DND-41 (cell line): ENCODE results near the gene PPP1R14D.

Source experiments
- ATAC-seq: fragments of 200-7000 bp; cut with Tn5 transposase; 3 replicates; pipeline ENCODE4 v1.9.1; 2021; ENCODE audit warnings: low read depth; ENCODE audit not compliant: insufficient read depth
- DNase-seq: peaks from one replicate; pipeline ENCODE4 v3.0.0-alpha.2; 2020
- H2AFZ ChIP-seq: 2 replicates; pipeline ENCODE4 v1.6.0; 2012; ENCODE audit warnings: low read depth, low read length
- H3K27ac ChIP-seq: 2 replicates; pipeline ENCODE4 v1.5.1; 2012; ENCODE audit warnings: low read length, inconsistent platforms
- H3K27me3 ChIP-seq: fragments of 200-600 bp; sonication (generic); 2 replicates; pipeline ENCODE4 v1.6.0; 2012; ENCODE audit warnings: low read length, mild to moderate bottlenecking, inconsistent platforms; ENCODE audit not compliant: insufficient read depth, poor library complexity
- H3K36me3 ChIP-seq: 2 replicates; pipeline ENCODE4 v1.5.1; 2012; ENCODE audit warnings: low read length, inconsistent platforms; ENCODE audit not compliant: insufficient read depth
- H3K4me1 ChIP-seq: 2 replicates; pipeline ENCODE4 v1.5.1; 2012; ENCODE audit warnings: mild to moderate bottlenecking, low read length; ENCODE audit not compliant: insufficient read depth
- H3K4me2 ChIP-seq: 2 replicates; pipeline ENCODE4 v1.6.0; 2012; ENCODE audit warnings: mild to moderate bottlenecking, moderate library complexity, low read length, inconsistent platforms; ENCODE audit not compliant: insufficient read depth
- H3K4me3 ChIP-seq, 2 experiments: fragments of 200-600 bp in 1 of 2; shearing (Covaris generic) in 1 of 2; 2 replicates each; pipeline ENCODE4 v1.5.1; 2012 to 2016; ENCODE audit warnings: inconsistent platforms in 2 of 2, low read length in 2 of 2, mild to moderate bottlenecking in 2 of 2, low read depth in 1 of 2, moderate library complexity in 1 of 2
- H3K79me2 ChIP-seq: 2 replicates; pipeline ENCODE4 v1.6.0; 2012; ENCODE audit warnings: low read length, inconsistent platforms; ENCODE audit not compliant: insufficient read depth
- H3K9ac ChIP-seq: 2 replicates; pipeline ENCODE4 v1.6.0; 2012; ENCODE audit warnings: low read depth, mild to moderate bottlenecking, inconsistent platforms, low read length, moderate library complexity
- H3K9me3 ChIP-seq: 2 replicates; pipeline ENCODE4 v1.5.1; 2012; ENCODE audit warnings: low read length, moderate library complexity, mild to moderate bottlenecking, inconsistent platforms; ENCODE audit not compliant: insufficient read depth, severe bottlenecking
- H4K20me1 ChIP-seq: 2 replicates; pipeline ENCODE4 v1.6.0; 2012; ENCODE audit warnings: low read length; ENCODE audit not compliant: insufficient read depth
- EZH2 ChIP-seq: IDR thresholded peaks from 3 replicates; pipeline ENCODE4 v1.6.1; 2012; ENCODE audit warnings: borderline replicate concordance, low read depth, mild to moderate bottlenecking, moderate library complexity, low read length, inconsistent platforms; ENCODE audit not compliant: severe bottlenecking
- TF ChIP-seq, protein P1 (sequence below): IDR thresholded peaks from 2 replicates; pipeline ENCODE4 v1.5.1; 2012; ENCODE audit warnings: borderline replicate concordance, low read length, moderate library complexity, mild to moderate bottlenecking; ENCODE audit not compliant: poor library complexity, severe bottlenecking; ENCODE audit errors: extremely low read depth

Gene PPP1R14D

DNA sequence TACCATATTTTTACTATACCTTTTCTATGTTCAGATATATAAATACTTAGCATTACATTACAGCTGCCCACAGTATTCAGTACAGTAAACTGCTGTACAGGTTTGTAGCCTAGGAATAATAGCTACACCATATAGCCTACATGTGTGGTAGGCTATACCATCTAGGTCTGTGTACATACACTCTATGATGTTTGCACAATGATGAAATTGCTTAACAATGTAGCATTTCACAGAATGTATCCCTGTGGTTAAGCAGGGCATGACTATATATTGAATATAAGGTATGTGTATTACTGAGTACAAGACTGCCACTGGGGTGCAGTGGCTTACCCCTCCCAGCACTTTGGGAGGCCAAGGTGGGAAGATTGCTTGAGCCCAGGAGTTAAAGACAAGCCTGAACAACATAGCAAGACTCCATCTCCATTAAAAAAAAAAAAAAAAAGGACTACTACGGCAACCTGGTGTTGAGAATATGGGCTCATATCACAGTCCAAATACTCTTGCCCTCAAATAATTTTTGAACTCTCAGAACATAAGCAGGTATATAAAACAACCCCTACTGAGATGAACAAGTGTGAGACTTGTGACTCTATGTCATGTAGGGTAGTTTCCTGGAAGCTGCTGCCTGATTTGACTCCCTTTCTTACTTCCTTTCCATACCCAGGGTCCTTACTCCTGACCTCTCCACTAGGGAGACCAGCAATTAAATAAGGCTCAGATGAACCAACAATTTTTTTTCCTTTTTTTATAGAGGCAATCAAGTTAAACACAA is 4.8 kb downstream of the PPP1R14D start:
- no peaks in the 10 kb centered on the region for H3K9me3 ChIP-seq
- no peak overlapping the region for H2AFZ ChIP-seq
- H3K27me3 ChIP-seq = no peaks in the 10 kb centered on the region
- H3K4me1 ChIP-seq = no peaks in the 10 kb centered on the region
- no peaks in the 10 kb centered on the region for H4K20me1 ChIP-seq
- H3K27ac ChIP-seq = no peak overlapping the region
- no peak overlapping the region for H3K4me3 ChIP-seq
- DNase-seq (no peak), ATAC-seq (no peak)
- H3K36me3 ChIP-seq = no peaks in the 10 kb centered on the region
- no peak for TF ChIP-seq EZH2
- TF ChIP-seq, protein P1, sequence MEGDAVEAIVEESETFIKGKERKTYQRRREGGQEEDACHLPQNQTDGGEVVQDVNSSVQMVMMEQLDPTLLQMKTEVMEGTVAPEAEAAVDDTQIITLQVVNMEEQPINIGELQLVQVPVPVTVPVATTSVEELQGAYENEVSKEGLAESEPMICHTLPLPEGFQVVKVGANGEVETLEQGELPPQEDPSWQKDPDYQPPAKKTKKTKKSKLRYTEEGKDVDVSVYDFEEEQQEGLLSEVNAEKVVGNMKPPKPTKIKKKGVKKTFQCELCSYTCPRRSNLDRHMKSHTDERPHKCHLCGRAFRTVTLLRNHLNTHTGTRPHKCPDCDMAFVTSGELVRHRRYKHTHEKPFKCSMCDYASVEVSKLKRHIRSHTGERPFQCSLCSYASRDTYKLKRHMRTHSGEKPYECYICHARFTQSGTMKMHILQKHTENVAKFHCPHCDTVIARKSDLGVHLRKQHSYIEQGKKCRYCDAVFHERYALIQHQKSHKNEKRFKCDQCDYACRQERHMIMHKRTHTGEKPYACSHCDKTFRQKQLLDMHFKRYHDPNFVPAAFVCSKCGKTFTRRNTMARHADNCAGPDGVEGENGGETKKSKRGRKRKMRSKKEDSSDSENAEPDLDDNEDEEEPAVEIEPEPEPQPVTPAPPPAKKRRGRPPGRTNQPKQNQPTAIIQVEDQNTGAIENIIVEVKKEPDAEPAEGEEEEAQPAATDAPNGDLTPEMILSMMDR = no peak
- H3K4me2 ChIP-seq = no peak overlapping the region
- H3K9ac ChIP-seq = no peak overlapping the region
- no peaks in the 10 kb centered on the region for H3K79me2 ChIP-seq

DNA sequence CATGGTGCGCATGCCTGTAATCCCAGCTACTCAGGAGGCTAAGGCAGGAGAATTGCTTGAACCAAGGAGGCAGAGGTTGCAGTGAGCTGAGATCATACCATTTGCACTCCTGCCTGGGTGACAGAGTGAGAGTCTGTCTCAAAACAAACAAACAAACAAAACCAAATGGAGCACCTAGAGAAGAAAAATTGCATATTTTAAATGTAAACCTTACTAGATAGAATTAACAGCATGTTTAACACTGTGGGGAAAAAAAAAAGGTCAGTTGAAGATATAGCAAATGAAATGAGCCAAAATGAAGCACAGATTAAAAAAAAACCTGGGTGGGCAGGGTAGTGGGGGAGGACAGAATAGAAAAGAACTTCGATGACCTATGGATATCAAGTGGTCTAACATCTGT is 7.3 kb downstream of the PPP1R14D start:
- ATAC-seq (no peak), DNase-seq (no peak)
- no peaks in the 10 kb centered on the region for H3K9me3 ChIP-seq
- no peak overlapping the region for H3K4me2 ChIP-seq
- no peaks in the 10 kb centered on the region for H3K79me2 ChIP-seq
- no peak overlapping the region for H3K9ac ChIP-seq
- no peak overlapping the region for H2AFZ ChIP-seq
- H3K36me3 ChIP-seq = no peaks in the 10 kb centered on the region
- H3K4me3 ChIP-seq = no peak overlapping the region
- H3K27ac ChIP-seq = no peak overlapping the region
- no peaks in the 10 kb centered on the region for H4K20me1 ChIP-seq
- TF ChIP-seq, protein P1 = no peak
- no peak for TF ChIP-seq EZH2
- no peaks in the 10 kb centered on the region for H3K4me1 ChIP-seq
- no peaks in the 10 kb centered on the region for H3K27me3 ChIP-seq

DNA sequence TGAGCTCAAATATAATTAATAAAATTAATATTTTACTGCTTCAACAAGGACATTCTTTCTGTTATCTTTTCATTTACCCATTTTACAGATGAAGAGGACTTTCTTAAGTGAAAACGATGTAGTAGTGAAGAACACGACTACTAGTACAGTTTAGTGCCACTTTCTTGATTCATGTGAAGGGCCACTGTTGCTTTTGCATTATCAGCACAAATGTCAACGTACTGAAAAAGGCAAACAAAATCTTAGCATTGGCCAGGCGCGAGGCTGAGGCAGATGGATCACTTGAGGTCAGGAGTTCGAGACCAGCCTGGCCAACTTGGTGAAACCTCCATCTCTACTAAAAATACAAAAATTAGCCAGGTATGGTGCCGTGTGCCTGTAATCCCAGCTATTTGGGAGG is 9.5 kb downstream of the PPP1R14D start:
- Histone ChIP-seq H4K20me1 (no peaks in the 10 kb centered on the region), H3K4me3 (no peak overlapping the region), H3K27me3 (no peaks in the 10 kb centered on the region), H2AFZ (no peak overlapping the region), H3K36me3 (peaks cover 5% of the 10 kb centered on the region; the same call in 1 of the 2 replicates), H3K4me2 (no peak overlapping the region), H3K9me3 (no peaks in the 10 kb centered on the region), H3K27ac (no peak overlapping the region), H3K9ac (no peak overlapping the region), H3K4me1 (no peaks in the 10 kb centered on the region), H3K79me2 (no peaks in the 10 kb centered on the region)
- TF ChIP-seq EZH2 = no peak
- TF ChIP-seq, protein P1 = no peak
- DNase-seq (no peak), ATAC-seq (no peak)
